HG03060 (cell line): Measurements from ENCODE around the gene MIR17HG.
"Not testable (repeated sequence)": the region's sequence is repeated elsewhere in the genome, so short reads cannot be mapped to it uniquely, and the experiment has no call there.

Source experiments
- ATAC-seq: cut with Tn5 transposase; IDR thresholded peaks from one replicate; pipeline ENCODE4 v1.9.1; 2021; ENCODE audit warnings: low read depth, moderate number of reproducible peaks; ENCODE audit not compliant: unreplicated experiment

MIR17HG gene

DNA sequence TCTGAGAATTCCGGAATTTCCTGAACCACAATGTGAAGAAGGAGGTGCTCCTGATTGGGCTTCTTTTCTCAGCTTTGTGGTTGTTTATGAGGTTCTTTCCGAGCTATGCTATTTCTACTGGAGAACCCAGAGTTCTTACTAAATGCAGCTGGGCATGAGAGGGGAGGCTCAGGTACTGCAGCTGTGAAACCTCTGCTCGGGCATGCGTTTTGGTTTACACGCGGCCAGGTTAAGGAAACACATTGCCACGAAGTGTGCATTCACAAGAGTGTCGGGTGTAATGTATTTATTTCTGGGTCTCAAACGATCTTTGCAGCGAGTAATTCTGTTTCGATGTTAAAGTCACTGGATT is 661 bp upstream of the MIR17HG start:
- peak; percentile 15 for ATAC-seq

DNA sequence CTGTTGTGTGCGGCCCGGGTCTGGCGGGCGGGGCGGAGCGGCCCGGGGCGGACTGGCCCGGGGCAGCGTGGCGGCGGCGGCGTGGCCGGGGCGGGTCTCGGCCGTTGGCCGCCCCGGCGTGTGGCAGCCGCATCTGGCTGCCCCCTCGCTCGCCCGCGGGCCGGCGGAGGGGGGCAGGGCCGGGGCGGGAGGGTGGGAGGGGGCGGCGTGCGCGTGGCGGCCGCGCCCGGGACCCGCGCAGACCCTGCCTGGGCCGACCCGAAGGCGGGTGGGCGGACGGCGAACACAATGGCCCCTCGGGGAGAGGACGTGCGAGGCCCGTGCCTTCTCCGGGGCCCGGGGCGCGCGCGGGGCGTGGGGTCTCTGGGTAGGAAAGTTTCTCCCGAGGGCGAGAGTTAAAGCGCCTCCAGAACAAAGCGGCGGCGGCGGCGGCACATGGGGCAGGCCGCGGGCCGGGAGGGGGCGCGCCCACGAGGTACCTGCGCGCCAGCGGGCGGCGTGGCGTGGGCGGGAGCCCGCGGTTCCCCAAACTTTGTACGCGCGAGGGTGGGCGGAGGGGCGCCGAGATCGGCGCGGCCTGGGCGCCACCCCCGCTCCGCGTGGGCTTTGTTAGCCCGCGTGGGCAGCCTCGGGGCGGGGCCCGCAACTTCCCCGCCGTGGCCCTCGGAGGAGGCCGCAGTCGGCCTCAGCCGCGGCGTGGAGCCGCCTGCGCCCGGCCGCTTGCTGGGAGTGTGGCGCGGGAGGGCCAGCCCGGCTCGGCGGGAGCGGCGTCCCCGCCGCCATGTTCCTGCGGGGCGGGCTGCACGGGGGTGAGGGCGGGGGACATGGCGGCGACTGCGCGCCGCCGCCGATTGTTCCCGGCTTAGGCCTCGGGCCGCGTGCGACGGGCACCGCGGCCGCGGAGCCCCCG is 764 bp downstream of the MIR17HG start:
- ATAC-seq, result peak; percentile 3

DNA sequence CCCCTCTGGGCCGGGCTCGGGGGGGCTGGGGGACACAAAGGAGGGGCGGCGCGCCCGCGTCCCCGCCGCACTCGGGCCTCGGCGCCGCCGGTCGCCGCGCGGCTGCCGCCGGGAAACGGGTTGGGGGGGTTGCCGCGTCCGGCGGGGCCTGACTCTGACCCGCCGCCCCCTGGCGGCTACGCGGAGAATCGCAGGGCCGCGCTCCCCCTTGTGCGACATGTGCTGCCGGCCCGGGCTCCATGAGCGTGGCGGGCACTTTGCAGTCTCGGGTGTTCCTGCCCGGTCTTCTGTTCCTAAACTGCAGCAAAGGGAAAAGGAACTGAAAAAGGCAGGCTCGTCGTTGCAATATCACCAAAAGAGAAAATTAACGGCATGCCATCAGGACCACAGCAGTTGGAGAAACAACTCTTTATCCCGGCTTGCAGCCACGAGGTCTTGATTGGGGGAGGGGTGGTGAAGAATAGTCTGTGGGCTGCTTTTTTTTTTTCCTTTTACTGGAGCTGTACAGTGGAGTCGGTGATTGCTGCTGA is 1.5 kb downstream of the MIR17HG start:
- peak; percentile 25 for ATAC-seq

DNA sequence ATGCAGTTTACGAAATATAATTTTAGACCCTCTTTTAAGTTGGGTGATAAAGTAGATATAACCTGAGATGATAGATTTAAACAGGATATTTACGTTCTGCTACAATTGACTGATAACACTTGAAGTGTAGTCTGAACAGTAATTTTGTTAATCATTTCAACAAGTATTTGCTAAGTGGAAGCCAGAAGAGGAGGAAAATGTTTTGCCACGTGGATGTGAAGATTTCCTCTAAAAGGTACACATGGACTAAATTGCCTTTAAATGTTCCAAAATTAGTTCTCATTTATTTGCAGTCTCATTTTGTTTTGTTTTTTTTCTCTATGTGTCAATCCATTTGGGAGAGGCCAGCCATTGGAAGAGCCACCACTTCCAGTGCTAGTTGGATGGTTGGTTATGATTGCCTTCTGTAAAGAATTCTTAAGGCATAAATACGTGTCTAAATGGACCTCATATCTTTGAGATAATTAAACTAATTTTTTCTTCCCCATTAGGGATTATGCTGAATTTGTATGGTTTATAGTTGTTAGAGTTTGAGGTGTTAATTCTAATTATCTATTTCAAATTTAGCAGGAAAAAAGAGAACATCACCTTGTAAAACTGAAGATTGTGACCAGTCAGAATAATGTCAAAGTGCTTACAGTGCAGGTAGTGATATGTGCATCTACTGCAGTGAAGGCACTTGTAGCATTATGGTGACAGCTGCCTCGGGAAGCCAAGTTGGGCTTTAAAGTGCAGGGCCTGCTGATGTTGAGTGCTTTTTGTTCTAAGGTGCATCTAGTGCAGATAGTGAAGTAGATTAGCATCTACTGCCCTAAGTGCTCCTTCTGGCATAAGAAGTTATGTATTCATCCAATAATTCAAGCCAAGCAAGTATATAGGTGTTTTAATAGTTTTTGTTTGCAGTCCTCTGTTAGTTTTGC is 2.8 kb downstream of the MIR17HG start:
- ATAC-seq, result no peak

- ATAC-seq, result no peak
These were observed 3.6 kb downstream of the MIR17HG start for GRCh38 chr13:91351123-91351522.

GRCh38 chr13:91351980-91352379 is 4.5 kb downstream of the MIR17HG start:
- ATAC-seq, result no peak

DNA sequence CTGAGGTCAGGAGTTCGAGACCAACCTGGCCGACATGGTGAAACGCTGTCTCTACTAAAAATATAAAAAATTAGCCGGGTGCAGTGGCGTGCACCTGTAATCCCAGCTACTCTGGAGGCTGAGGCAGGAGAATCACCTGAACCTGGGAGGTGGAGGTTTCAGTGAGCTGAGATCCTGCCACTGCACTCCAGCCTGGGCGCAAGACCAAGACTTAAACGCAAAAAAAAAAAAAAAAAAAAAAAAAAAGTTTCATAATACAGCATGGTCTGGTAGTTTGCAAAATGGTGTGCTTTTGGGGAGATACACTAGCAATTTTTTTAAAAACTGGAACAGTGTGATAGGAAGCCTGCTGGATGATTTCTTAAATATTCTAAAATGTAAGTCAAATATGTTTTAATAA is 5.4 kb downstream of the MIR17HG start:
- ATAC-seq, result not testable (repeated sequence)

GRCh38 chr13:91353494-91353893 is 6.0 kb downstream of the MIR17HG start:
- ATAC-seq, result no peak

GRCh38 chr13:91355099-91355825 is 7.8 kb downstream of the MIR17HG start:
- ATAC-seq, result no peak

DNA sequence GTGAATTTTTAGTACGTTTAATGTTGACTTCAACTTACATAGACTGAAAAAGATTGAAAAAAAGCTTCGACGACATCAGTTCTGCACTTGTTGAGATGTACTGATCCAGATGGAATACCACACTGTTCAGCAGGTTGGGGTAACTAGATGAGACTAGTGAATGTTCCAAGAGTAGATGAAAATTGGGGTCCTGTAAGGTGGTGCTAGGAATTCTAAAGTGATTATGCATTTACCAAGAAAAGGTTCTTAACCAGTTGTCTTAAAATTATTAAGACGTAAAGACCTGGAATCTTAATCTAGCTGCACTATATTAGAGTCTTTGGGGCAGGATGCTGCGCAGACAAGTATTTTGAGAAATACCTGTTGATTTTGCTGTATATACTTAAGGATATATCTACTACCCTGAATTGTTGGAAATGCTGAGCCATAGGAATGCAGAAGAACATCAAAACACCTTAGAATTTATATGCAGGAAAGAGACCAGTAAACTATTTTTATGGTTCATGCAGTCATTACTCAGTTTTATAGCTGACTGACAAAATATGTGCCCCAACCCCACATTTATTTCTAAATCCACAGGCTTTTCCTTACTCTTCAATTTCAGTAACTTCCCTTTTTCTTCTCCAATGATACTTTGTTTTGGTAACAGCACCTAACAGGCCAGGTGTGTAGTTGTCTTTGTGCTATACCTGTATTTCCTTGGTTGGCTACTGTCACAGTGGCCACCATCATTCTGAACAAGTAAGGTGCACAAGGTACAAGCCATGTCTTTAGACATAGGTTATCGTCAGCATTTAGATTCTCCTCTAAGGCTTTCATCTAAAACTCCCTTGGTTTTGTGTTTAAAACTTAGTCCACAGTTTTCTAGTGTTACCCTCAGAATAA is 8.6 kb downstream of the MIR17HG start:
- ATAC-seq, result no peak

DNA sequence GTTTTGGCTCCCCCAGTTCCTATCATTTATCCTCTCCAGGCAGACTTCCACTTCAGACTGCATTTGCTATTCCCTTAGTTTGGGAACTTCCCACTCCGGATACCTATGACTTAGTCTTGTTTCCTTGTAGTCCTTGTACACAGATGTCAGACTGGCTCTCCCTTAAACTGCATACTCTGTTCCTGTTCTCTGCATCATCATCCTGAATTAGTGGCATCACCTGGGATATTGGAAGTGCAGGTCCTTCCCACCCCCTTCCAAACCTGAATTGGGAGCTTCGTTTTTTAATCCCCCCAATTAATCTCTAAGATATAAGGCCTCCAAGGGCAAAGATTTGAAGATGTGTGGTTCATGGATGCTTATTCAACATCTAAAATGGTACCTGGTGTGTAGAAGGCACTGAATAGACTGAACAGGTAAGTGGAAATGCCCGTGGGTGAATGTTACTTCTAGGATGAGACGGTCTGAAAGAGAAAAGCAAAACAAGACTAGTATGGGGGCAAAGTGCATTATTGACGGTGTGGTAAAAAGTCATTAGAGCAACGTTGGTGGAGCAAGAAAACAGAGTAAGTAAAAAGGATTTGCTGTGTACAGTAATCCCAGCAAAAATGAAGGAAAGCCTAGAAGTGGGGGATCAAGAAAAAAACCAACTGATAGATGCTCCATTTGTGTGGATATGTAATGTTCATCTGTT is 9.6 kb downstream of the MIR17HG start:
- no peak for ATAC-seq

- no peak for ATAC-seq
These were observed 10.3 kb downstream of the MIR17HG start for GRCh38 chr13:91357613-91358386.

DNA sequence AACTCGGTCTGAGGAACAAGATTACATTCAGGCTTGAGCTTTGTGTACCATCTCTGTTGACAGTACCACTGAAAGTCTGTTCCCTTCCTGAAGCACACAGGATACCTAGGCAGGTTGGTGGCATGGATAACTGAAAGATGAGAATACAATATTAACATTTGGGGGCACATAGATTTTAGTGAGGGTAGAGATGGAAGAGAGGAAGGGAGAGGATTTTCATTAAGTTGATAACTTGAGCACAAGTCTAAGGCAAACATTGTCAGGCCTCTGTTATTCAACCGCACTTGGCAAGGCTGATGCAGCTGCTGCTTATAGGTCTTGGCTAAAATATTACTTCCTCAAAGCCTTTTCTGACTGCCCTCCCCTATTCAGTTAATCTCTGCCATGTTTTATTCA is 10.9 kb downstream of the MIR17HG start:
- ATAC-seq, result peak; percentile 40

DNA sequence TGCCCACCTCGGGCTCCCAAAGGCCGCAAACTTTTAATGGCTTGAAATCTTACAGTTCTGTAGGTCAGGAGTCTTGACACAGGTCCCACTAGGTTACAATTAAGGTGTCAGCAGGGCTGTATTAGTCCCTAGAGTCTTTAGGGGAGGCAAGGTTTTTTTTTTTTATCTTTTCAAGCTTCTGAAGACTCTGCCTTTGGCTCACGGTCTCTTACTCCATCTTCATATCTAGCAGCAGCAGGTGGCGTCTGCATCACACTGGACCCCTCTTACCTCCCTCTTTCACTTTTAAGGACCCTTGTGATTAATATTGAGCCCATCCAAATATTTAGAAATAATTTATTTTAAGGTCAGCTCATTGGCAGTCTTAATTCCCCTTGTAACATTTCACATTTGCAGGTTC is 11.6 kb downstream of the MIR17HG start:
- no peak for ATAC-seq

DNA sequence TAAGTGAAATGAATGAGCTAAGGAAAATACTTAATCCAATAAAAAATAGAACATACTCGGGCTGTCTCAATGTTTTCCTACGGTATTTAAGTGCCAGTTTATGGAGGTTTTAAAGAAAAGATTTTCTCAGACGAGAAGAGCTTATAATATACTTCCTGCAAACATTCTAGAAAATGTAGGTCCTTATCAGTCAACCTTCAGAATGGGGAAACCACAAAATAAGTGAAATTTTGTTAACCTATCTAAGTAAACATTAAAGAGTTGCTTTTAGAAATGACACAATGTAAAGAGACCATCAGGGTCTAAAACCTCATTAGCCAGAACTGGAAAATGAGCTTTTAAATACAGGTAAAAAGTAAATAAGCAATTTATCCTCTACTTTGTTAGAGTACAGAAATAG is 12.1 kb downstream of the MIR17HG start:
- ATAC-seq, result no peak

GRCh38 chr13:91360246-91360751 is 12.8 kb downstream of the MIR17HG start:
- ATAC-seq, result no peak

GRCh38 chr13:91361755-91362271 is 14.3 kb downstream of the MIR17HG start:
- no peak for ATAC-seq

- no peak for ATAC-seq
These were observed 15.4 kb downstream of the MIR17HG start for GRCh38 chr13:91362908-91363307.
